ENCODE results near the gene USO1. TPM values are rescaled to one million over a fixed set of nuclear protein-coding genes. Genes with fewer than 3 reads are reported as not detected.

The USO1 gene
- total and polyA plus RNA-seq, 2 donors (not counting 3 experiments of a cell fraction or from before 2014, with no cell fraction given): 29.1 to 66.0 TPM

DNA sequence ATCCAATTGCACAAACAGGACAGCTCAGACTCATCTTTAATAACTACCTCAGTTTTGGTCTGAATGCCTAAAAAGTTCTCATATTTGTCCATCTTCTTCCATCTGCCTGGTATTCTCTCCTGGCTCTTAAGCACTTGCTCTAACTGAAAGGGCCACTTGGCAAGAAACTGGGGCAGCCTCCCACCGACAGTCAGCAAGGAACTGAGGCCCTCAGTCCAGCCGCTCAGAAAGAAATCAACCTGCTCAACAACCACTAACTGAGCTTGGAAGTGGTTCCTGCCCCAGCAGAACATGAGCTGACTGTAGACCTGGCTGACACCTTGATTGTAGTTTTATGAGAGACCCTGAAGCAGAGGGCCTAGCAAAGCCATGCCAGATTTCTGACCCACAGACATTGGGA is 93.5 kb downstream of the USO1 start:
- dilution Hi-C loops (cut with MboI; ENCODE audit: extremely low pct_ligation_motif_present, low sequenced_read_pairs): no loop called here
- DNase-seq (ENCODE audit: low read depth, low spot score): no peak
- intact Hi-C loops (cut with micrococcal nuclease): no loop called here
- FAIRE-seq: no peak
- no peaks in the 10 kb centered on the region for H3K27me3 ChIP-seq (ENCODE audit: control insufficient read depth in 2 of 2, insufficient read depth in 2 of 2, low read length in 2 of 2)
- H3K4me2 ChIP-seq (ENCODE audit: insufficient read depth, low read length): no peak overlapping the region
- POLR2A ChIA-PET: no interaction called here
- no peaks in the 10 kb centered on the region for H3K79me2 ChIP-seq (ENCODE audit: control insufficient read depth, insufficient read depth, low read length)
- no peaks in the 10 kb centered on the region for H3K9me1 ChIP-seq (replicated peaks; ENCODE audit: control insufficient read depth, extremely low read depth, insufficient read depth, low read length)
- no peaks in the 10 kb centered on the region for H3K4me1 ChIP-seq (ENCODE audit: control insufficient read depth, extremely low read depth, insufficient read depth, low read length)
- CTCF ChIA-PET: no interaction called here
- no peak overlapping the region for H3K9ac ChIP-seq (replicated peaks; ENCODE audit: extremely low read depth, insufficient read depth, low read length)
- H3K4me3 ChIP-seq (replicated peaks in 1 of 3; ENCODE audit: insufficient read depth in 1 of 3, low read depth in 1 of 3, low read length in 3 of 3): no peak overlapping the region
- H3K9me3 ChIP-seq (replicated peaks; ENCODE audit: control insufficient read depth, insufficient read depth, low read length): no peaks in the 10 kb centered on the region
- H2AFZ ChIP-seq (ENCODE audit: low read depth, low read length): no peak overlapping the region
- H3K27ac ChIP-seq (ENCODE audit: insufficient read depth, low read depth, low read length): no peak overlapping the region
- H3K36me3 ChIP-seq (ENCODE audit: control insufficient read depth in 2 of 2, extremely low read depth in 1 of 2, insufficient read depth in 2 of 2, low read length in 2 of 2): peaks cover 11 to 19% of the 10 kb centered on the region in 2 experiments
- BruUV-seq (replicated peaks): no TSS peak
- no peak for TF ChIP-seq POLR2A (IDR thresholded peaks at IDR 0.05; ENCODE audit: low read depth, low read length)
- no peak for TF ChIP-seq EZH2 (IDR thresholded peaks at IDR 0.05; ENCODE audit: borderline replicate concordance, low read depth, low read length, severe bottlenecking)
- TF ChIP-seq MYC (IDR thresholded peaks at IDR 0.05; ENCODE audit: low read depth, low read length): no peak
- no peak for TF ChIP-seq JUN (IDR thresholded peaks at IDR 0.05; ENCODE audit: borderline replicate concordance, insufficient read depth, insufficient read length, low read depth)
- TF ChIP-seq, protein P1, sequence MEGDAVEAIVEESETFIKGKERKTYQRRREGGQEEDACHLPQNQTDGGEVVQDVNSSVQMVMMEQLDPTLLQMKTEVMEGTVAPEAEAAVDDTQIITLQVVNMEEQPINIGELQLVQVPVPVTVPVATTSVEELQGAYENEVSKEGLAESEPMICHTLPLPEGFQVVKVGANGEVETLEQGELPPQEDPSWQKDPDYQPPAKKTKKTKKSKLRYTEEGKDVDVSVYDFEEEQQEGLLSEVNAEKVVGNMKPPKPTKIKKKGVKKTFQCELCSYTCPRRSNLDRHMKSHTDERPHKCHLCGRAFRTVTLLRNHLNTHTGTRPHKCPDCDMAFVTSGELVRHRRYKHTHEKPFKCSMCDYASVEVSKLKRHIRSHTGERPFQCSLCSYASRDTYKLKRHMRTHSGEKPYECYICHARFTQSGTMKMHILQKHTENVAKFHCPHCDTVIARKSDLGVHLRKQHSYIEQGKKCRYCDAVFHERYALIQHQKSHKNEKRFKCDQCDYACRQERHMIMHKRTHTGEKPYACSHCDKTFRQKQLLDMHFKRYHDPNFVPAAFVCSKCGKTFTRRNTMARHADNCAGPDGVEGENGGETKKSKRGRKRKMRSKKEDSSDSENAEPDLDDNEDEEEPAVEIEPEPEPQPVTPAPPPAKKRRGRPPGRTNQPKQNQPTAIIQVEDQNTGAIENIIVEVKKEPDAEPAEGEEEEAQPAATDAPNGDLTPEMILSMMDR (IDR thresholded peaks at IDR 0.05; ENCODE audit: extremely low read depth in 1 of 2, insufficient read depth in 1 of 2, low read depth in 1 of 2, low read length in 2 of 2): no peak
- no peak for TF ChIP-seq POLR2AphosphoS5 (IDR thresholded peaks at IDR 0.05; ENCODE audit: insufficient read depth, low read depth, low read length)
- no peak for TF ChIP-seq FOS (IDR thresholded peaks at IDR 0.05; ENCODE audit: borderline replicate concordance, insufficient read depth, low read length)
- TF ChIP-seq, protein P2, sequence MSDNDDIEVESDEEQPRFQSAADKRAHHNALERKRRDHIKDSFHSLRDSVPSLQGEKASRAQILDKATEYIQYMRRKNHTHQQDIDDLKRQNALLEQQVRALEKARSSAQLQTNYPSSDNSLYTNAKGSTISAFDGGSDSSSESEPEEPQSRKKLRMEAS (IDR thresholded peaks at IDR 0.05; ENCODE audit: insufficient read depth, insufficient read length): no peak
- TF ChIP-seq GATA2 (IDR thresholded peaks at IDR 0.05; ENCODE audit: insufficient read depth, insufficient read length, low read depth, low read length): no peak
- no peaks in the 10 kb centered on the region for H4K20me1 ChIP-seq (replicated peaks; ENCODE audit: control insufficient read depth, extremely low read depth, insufficient read depth, low read length)
